Activated CD8-positive, alpha-beta memory T cell treated with anti-CD3 and anti-CD28 coated beads for 36 hours (primary cell): ENCODE data around the gene SNCAIP. TPM values are rescaled to one million over a fixed set of nuclear protein-coding genes. Genes with fewer than 3 reads are reported as not detected.
"Not testable (repeated sequence)": the region's sequence is repeated elsewhere in the genome, so short reads cannot be mapped to it uniquely, and the experiment has no call there.

Experiments used
- CTCF ChIA-PET: fragments of 350-600 bp; sonication (Branson Sonifier 250); formaldehyde crosslinking; loops from one replicate; lab custom pipeline; 2021; ENCODE audit warnings: antibody characterized with exemption; lab: Charles Lee
- POLR2A ChIA-PET: fragments of 350-600 bp; sonication (Branson Sonifier 250); formaldehyde crosslinking; loops from one replicate; lab custom pipeline; 2021; ENCODE audit warnings: antibody characterized with exemption; lab: Charles Lee
- total RNA-seq, 2 experiments: library from RNA; stranded (reverse); gene quantifications; one replicate each; pipeline ENCODE4 v1.2.3, GENCODE V29; 2021

SNCAIP gene
- total RNA-seq, 2 experiments from 2014 or later, result not detected

DNA sequence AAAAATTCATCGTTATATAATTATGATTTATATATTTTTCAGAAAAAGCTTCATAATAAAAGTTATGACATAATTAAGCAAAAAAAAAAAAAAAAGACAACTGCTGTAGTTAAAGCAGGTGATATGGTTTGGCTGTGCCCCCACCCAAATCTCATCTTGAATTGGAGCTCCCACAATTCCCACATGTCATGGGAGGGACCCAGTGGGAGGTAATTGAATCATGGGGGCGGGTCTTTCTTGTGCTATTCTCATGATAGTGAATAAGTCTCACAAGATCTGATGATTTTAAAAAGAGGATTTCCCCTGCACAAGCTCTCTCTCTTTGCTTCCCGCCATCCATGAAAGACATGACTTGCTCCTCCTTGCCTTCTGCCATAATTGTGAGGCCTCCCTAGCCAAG lies 41.3 kb downstream of the SNCAIP start:
- CTCF ChIA-PET, POLR2A ChIA-PET: not testable (repeated sequence)

DNA sequence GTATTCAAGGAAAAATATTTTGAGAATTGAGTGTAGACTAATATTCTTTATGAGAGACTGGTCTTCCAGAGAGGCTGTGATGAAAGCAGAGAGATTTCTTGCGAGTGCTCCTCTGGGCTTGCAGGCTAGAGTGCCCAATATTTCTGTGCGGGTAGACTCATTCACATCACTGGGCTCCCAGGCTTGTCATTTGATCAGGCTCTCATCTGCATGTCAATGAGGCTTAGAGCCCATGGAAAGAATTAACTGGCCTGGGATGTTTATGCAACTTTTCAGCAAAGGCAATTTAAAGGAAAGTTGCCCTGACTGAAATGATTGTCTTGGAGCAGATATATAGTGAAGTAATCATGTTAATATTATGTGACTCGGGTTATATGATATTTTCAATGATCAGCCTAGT lies 42.3 kb downstream of the SNCAIP start:
- ChIA-PET CTCF (no interaction called here), POLR2A (no interaction called here)

DNA sequence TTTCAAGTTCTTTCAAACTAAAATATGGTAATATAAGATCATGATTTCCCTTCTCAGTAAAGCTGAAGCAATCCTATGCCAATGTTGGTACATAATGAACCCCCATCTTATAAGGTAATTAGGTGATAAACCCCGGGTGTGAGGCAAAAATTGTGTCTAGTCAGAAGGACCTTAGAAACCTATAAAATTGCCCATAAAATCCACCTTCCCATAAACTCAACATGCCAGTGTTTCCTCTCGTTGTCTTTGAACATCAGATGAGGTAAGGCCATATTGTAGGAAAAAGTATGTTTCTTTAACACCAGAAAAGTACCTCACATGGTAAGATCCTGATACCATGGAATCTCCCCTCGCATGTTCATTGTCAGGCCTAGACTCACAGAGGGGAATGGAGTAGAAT lies 43.3 kb downstream of the SNCAIP start:
- ChIA-PET CTCF (no interaction called here), POLR2A (no interaction called here)

DNA sequence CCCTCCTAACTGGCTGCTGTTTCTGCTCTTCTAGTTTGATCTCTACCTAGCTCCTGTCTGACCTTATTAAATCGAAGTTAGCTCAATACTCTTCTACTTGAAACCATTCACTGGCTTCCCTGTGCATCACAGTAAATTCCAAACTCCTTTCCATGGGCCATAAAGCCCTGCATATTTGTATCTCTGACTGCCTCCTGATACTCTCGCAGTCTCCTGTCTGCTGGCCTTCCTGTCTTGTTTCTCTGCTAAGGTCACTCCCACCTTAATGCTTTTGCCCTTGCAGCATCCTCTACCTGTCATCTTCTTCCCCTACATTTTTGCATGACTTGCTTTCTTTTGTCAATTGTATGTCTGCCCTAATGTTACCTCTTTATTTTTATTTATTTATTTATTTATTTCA lies 44.8 kb downstream of the SNCAIP start:
- ChIA-PET POLR2A (no interaction called here), CTCF (no interaction called here)

DNA sequence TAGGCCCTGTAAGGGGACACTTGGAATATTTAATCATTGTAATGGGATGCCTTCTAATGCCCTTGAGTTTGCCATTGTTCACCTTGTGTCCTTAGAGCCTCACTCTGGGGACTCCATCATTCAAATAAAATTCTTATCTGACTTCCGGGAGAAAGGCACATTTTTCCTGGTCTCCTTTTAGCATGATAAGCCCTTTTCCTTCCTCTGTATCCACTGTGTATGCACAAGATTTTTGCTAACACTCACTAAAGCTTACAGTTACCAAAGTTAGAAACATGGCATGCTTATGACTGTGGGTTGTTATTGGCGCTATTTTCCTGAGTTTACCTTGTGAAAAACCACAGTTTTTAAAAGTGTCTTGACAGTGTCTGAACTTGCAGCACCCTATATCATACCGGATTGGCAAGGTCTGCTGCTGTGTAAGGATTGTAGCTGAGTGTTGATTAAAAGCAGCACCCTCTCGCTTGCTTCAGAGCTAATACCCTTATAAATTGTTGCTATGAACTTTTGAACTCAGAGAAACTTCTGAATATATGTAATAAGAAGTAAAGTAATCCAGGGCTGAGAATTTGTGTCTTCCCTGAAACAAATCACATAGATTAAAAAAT lies 46.4 kb downstream of the SNCAIP start:
- CTCF ChIA-PET, result no interaction called here
- POLR2A ChIA-PET, result no interaction called here

DNA sequence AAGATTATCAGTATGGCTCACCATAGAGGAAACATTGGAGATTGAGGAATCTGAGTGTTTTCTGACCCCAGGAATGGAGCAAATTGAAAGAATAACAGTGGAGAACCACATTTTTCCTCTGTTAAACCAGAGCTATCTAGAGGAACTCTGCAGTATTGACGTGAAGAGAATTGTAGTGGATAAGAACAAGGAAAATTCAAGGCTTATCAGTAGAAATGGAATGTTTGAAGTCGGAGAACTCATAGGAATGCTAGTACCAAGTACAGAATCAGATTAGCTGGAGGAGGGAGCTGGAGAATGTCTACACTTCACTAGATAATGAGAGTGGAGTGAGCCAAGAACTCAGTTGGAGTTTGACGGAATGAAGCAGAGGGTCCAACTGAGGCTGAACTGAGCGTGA lies 50.3 kb downstream of the SNCAIP start:
- POLR2A ChIA-PET, result no interaction called here
- CTCF ChIA-PET, result no interaction called here

DNA sequence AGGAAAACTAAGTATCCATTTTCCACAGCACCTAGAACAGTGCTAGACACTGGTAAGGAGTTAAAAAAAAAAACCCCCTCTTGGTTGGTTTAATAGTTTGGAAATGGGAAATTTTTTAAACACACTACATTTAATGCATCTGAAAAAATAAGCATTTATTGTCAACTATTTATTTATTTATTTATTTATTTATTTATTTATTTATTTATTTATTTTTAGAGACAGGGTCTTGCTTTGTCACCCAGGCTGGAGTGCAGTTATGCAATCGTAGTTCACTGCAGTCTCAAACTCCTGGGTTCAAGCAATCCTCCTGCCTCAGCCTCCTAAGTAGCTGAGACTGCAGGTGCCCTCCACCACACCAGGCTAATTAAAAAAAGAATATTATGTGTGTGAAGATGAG lies 51.6 kb downstream of the SNCAIP start:
- CTCF ChIA-PET, result no interaction called here

DNA sequence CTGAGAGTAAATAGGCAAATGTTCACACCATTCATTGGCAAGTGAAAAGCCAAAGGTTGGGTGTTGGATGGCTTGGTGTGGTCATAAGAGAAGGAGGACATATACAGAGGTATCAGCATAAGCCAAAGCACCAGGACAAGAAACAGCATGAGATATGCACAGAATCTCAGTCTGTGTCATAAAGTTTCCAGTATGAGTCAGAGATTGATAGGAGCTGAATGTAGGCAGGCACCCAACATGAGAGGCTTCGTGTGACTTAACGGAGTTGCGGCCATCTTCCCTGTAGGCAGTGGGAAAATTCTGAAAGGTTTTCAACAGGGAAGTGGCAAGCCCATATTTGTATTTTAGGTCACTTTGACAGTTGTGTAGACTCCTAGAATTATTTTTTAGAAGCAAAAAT lies 54.5 kb downstream of the SNCAIP start:
- POLR2A ChIA-PET, result no interaction called here
- CTCF ChIA-PET, result no interaction called here

More for the DNA sequence above, 51.6 kb downstream of the SNCAIP start:
- POLR2A ChIA-PET, result no interaction called here

DNA sequence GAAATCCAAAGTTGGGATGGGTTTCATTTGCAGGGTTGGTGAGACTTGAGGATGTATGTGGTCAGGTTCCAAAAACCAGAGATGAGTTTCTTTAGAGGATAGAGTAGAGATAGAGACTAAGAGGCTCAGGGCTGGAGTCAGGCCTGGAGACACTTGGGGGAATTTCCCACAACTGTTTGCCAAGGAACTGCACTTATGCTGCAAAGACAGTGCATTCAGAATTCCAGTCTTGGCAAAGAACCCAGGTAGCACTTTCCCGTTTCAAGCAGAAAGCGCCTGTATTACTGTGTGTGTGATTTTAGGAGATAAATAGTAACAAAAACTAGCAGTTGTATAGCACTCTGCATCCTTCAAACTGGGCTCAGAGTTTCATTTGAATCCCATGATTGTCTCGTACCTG lies 55.4 kb downstream of the SNCAIP start:
- ChIA-PET CTCF (no interaction called here), POLR2A (no interaction called here)

DNA sequence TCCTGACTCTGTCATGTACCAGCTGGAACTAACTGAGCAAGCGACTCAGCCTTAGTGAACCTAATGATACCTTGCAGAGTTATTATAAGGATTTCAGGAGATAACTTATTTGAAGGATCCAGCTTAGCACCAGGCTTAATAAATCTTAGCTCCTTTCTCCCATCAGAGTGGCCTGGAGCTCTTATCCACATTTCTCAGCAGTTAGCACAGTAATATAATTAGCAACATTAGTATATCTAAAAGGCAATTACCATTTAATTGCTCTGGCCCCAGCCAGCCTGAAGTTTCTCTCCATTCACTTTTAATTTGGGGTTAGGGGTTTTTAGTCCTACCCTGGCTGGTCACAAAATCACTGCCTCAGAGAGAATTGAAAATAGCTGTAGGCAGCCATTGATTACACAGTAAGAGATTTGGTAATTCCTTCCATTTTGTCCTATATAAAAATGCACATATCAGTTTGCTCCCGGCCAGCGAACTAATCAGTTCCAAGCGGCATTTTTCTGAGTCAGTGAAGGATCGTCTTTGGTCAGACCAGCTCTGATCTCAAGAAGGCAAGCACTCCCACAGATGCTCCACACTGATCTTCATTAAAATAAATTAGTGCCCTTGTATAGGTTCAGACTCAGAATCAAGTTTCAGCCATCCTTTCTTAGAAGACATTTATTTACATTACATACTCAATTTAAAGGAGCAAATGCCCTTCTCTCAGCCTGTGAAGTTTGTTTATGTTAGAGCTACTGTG lies 56.6 kb downstream of the SNCAIP start:
- ChIA-PET POLR2A (no interaction called here), CTCF (no interaction called here)

DNA sequence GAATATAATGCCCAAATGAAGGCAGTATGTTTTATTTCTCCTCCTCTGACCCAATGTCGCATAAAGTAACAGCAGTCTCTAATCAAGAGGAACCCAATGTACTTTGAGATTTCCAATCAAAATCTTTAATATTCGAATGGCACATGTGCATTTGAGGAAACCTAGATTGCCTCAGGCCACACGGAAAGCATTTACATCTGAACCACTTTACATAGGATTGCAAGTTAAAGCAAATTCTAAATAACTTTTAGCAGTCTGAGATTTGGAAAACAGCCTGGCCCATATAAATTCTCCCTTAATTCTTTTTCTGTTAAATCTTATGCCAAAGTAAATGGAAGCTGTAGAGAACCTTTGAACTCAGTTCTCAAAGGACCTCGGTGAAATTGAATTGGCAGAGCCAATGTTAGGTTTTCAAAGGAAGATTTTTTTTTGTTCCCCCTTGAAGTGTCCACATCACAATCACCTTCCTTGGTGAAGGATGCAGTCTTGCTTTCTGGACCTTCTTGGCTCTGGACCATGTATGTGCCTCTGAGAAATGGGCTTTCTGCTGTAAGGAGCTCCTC lies 57.3 kb downstream of the SNCAIP start:
- POLR2A ChIA-PET, result no interaction called here
- CTCF ChIA-PET, result no interaction called here

DNA sequence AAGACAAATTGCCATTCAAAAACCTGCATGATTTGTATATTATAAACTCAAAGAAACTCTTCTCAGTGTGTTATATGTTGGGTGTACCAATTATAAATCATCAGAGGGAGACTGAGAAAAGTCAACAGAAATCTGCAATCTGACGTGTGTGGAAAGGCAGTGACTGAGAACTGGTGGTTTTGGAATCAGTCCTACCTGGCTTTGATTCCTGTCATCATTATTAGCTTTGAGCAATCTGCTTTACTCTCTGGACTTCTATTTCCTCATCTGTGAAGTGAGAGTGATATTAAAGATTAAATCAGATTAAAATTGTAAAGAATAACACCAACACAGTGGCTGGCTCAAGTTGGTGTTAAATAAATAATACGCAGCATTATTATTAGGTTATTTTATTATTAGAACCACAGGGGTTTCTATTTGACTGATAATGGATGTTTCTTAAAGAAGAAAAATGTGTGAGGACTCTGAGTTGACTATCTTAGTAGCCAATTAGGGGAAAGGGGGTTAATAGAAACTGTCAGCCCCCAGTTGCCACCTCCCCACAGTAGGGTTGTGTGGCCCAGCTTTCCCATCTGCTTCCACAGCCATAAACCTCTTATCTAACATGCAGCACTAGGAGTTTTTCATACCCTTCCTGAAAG lies 59.6 kb downstream of the SNCAIP start:
- ChIA-PET POLR2A (no interaction called here), CTCF (no interaction called here)

DNA sequence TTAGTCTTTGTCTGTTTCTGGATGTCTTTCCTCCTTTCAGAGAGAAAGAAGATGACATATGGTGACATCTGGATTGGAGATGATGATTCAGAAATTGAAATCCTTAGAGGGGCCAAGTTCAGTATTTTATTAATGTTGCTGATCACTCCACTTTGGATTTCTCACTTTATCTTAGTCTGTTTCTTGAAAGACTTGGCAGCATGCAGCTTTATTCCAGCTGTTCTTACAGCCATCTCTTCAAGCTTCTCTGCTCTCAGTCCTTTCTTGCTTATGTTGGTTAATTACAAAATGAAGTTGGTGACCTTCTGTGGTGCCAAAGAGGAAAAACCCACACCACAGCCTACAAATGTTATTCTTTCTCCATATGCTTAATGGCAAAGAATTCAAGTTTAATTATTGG lies 62.1 kb downstream of the SNCAIP start:
- ChIA-PET POLR2A (no interaction called here), CTCF (no interaction called here)

DNA sequence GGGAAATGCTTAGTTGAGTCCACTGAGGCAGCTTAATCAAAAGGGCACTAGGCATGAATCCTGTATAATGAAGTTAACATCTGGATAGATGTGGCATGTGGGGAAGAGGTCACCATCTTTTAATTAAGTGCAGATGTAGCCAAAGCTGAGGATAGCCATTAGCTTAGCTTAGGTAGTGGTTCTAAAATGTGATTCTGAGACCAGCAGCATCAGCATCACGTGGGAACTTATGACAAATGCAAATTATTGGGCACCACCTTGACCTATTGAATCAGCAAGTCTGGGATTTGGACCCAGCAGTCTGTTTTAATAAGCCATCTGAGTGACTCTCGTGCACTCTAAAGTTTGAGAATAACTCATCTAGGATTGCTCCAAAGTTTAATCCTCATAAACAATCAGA lies 63.8 kb downstream of the SNCAIP start:
- CTCF ChIA-PET, result no interaction called here
- POLR2A ChIA-PET, result no interaction called here

DNA sequence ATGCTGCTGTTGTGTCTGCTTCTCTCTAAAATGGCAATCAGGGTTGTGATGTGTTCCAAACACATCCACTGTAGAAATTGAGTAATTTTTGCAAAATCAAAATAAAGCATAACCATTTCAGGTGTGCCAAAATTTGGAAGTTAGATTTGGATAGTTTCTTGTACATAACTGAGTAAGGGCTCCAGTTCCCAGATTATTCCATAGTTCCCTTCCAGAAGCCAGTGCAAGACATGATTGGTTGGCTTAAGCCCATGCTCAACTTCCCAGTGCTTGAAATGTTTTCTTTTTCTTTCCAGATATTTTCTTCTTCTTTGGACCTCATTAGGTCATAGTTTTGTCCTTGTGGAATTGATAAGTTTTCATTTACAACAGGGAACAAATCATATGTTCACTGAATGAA lies 64.2 kb downstream of the SNCAIP start:
- POLR2A ChIA-PET, result no interaction called here
- CTCF ChIA-PET, result no interaction called here

DNA sequence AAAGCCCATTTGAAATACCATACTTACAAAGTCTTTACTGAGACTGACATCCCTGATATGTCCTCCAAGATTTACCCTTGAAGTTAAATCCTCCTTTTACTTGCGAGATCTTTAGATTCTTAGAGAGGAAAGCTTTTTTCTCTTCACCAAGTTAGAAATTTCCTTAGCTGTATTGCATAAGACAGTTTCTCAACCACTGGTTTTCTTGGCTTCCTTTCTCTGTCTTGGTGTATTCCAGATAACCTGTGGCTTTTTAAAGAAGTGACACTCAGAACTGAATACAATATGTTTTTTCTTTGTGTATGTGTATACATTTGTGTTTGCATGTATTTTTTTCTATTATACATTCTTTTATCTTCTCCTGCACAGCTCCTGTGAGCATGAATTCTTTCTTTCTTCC lies 65.0 kb downstream of the SNCAIP start:
- CTCF ChIA-PET, result no interaction called here
- POLR2A ChIA-PET, result no interaction called here

DNA sequence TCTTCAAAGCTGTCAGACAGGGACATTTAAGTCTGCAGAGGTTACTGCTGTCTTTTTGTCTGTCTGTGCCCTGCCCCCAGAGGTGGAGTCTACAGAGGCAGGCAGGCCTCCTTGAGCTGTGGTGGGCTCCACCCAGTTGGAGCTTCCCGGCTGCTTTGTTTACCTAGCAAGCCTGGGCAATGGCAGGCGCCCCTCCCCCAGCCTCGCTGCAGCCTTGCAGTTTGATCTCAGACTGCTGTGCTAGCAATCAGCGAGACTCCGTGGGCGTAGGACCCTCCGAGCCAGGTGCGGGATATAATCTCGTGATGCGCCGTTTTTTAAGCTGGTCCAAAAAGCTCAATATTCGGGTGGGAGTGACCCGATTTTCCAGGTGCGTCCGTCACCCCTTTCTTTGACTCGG lies 70.9 kb downstream of the SNCAIP start:
- CTCF ChIA-PET, POLR2A ChIA-PET: not testable (repeated sequence)

DNA sequence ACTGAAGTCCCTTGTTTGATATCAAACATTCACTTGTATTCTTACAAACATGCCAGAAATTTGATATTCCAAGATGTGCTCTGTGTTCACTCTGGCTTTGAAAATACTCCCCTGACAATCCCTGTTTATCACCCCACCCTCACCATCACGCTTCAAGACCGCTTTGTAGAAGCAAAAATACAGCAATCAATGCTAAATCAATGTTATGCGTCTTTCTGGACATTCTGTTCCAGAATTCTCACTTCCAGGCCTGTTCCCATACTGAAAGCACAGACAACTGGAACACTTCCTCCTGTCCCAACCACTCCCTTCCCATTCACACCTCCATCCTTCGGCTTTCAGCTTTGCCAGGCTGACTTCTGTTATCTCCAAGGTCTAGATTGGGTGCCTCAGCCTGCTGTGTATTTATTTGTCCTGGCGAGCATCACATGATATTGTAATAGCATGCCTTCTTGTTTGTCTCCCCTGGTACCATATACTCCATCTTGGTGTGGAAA lies 72.8 kb downstream of the SNCAIP start:
- ChIA-PET CTCF (no interaction called here), POLR2A (no interaction called here)

DNA sequence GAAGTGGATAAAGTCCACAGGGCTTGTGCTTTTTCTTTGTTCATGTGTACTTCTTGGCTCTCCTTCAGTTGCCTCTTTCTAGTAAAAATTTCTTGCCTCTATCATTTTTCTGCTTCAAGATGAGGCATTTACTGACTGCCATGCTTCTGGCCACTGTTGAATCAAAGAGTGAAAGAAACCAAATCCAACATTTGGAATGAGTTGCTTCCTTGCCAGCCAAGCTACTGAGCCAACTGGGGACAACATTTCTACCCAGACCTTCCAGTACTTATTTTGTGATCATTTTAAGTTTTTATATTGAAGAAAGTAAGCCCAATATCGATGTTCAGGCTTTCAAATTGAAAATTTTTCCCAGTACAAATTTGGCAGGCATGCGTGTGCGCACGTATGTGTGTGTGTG lies 73.2 kb downstream of the SNCAIP start:
- CTCF ChIA-PET, result no interaction called here
- POLR2A ChIA-PET, result no interaction called here

DNA sequence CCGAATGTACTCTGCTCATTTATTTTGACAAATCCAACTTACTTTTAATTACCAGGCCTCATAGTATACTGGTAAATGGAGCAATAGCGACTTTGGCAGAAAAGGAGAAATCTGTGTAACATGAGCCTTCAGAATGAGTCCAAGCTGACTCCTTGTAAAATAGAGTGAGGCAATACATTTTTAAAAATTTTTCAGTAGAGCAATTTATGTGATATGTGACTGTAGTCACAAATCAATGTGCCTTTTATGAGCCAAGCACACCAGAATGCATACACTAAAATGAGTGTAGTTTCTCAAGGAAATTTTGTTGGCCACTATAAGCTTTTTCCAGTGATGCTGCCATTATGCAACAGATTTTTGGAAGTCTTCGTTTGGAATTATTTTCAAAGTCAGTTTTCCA lies 73.8 kb downstream of the SNCAIP start:
- CTCF ChIA-PET, result no interaction called here

DNA sequence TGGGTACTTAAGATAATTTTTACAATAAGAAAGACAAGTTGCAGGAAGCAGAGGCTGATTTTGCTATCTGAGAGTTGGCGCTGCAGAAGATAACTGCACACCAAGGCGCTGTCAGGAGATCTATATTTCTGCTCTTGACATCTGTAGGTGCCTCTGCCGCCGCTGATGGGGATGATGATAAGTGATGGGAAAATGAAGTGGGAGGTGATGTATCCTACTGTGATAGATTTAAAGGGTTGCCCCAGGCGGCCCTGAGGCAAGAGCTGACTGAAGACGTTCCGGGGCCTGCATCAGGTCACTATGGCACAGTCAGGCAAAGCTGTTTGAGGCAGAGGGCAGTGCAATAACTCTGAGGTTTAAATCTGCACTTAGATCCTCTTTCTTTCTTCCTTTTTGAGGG lies 78.1 kb downstream of the SNCAIP start:
- ChIA-PET POLR2A (no interaction called here), CTCF (no interaction called here)

More for the DNA sequence above, 73.8 kb downstream of the SNCAIP start:
- POLR2A ChIA-PET, result no interaction called here
